HFF-Myc (cell line): ENCODE measurements around the gene KIF3C.
"Not testable (repeated sequence)": the region's sequence is repeated elsewhere in the genome, so short reads cannot be mapped to it uniquely, and the experiment has no call there.

Experiments
- DNase-seq: peaks from one replicate; pipeline ENCODE4 v3.0.0-alpha.2; 2011; ENCODE audit warnings: low read depth; ENCODE audit errors: extremely low read depth
- H3K4me3 ChIP-seq: replicated peaks from 2 replicates; pipeline ENCODE4 v1.5.1; 2011; ENCODE audit warnings: low read depth, mild to moderate bottlenecking, control low read depth, low read length
- TF ChIP-seq, protein P1 (sequence below): IDR thresholded peaks from 2 replicates; pipeline ENCODE4 v1.5.1; 2012; ENCODE audit warnings: mild to moderate bottlenecking, low read depth, low read length, control low read depth; ENCODE audit errors: missing control alignments

Gene KIF3C

DNA sequence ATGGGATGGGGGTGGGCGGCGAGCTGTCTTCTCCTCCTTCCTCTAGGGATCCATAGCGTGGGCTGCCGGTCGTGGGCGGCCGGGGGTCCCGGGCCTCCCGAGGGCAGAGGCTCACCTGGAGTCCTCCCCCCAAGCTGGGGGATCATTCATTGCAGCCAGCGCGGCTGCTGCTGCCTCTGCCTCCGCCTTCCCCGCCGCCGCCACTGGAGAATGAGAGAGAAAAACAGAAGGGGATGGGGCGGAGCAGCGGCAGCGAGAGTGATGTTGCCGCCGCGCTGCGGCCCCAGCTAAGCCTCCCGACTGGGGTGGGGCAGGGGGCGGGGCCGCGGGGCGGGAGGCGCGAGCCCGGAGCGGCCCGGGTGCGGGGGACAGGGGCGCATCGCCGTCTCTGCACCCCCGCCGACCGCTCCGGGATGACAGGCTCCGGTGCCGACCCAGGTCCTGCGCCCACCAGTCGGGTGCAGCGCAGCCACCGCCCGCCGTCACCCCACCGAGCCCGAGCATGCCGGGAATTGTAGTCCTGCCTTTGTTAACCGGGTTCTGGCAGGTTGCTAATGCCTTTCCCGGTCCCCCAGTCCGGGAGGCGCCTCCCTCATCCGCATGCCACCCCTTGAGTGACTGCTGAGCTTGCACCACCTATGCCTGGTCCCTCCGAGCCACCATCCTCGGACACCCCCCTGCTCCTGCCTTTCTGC is at the start of gene KIF3C:
TSS of gene KIF3C (minus strand) at position 225 of the 695 bp plus-strand sequence. CDS start 580 bp downstream, outside the sequence.
- DNase-seq = no peak
- peak within 1 kb of the TSS; percentile 77 for H3K4me3 ChIP-seq
- TF ChIP-seq, protein P1, sequence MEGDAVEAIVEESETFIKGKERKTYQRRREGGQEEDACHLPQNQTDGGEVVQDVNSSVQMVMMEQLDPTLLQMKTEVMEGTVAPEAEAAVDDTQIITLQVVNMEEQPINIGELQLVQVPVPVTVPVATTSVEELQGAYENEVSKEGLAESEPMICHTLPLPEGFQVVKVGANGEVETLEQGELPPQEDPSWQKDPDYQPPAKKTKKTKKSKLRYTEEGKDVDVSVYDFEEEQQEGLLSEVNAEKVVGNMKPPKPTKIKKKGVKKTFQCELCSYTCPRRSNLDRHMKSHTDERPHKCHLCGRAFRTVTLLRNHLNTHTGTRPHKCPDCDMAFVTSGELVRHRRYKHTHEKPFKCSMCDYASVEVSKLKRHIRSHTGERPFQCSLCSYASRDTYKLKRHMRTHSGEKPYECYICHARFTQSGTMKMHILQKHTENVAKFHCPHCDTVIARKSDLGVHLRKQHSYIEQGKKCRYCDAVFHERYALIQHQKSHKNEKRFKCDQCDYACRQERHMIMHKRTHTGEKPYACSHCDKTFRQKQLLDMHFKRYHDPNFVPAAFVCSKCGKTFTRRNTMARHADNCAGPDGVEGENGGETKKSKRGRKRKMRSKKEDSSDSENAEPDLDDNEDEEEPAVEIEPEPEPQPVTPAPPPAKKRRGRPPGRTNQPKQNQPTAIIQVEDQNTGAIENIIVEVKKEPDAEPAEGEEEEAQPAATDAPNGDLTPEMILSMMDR = no peak

DNA sequence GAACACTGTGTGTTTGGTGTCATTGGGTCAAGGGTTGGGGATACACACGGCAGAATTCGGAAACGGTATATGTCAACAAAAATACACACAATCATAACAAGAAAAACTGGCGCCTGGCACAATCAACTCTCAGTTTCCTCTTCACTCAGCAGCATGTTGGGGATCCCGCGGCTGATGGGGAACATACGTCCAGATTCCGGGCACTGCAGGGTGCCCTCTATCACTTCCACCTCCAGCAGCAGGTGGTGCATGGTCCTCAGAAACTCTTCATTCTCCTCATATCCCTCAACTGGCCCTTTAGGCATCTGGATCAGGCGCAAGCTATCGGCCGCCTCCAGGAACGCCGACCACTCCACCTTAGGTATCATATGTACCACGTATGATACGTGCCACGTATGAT is 45.8 kb upstream of the KIF3C start:
- H3K4me3 ChIP-seq, DNase-seq: not testable (repeated sequence)

DNA sequence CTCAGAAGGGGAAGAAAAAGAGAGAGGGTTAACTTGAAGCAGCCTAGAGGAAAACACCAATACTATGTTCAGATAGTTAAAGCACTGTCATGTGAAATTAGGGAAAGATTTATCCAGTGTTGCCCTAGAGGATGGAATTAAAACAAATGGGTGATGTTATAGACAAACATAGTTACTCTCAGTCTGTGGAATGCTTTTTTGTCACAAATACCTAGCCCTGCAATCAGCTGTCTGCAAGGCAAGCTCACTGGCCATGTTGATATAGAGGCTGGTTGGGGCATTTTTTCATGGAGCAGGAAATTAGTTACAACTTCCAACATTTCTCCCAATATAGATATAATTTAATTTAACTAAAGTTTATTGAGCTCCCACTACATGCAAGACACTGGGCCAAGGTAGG is 43.2 kb upstream of the KIF3C start:
- H3K4me3 ChIP-seq = no peak overlapping the region
- TF ChIP-seq, protein P1 = no peak
- no peak for DNase-seq

DNA sequence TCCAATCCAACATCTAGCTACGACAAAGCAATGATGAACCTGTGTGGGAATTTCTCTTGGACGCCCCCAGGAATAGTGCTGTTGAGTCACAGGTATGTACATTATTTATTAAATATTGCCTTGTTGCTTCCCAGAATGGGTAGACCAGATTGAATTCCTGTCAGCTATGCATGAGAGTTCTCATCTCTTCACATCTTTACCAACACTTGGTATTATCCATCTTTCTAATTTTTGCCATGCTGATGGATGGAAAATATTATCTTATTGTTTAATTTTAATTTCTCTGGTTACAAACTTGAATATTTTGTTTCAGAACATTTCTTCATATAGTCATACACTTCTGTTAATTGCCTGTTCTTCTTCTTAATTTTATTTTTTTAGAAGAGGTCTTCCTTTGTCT is 42.0 kb upstream of the KIF3C start:
- DNase-seq = no peak
- TF ChIP-seq, protein P1 = no peak

DNA sequence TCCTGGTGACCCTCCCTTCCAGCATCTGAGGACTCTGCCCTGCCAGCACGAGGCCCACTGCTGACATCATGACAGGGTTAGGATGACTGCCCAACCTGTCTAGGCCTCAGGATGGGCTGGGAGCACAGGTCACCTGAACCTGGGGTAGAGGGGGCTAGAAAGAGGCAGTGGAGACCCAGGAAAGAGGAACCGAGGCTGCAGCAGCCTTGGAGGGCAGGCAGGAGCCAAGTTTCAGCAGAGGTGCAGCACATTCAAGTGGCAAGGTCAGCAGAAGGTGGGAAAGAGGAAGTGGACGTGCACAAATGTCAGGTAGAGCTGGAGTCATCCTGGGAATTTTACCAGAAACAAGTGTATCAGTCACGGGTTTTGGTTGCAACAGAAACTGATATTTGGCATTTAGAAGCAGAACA is 37.9 kb upstream of the KIF3C start:
- no peak overlapping the region for H3K4me3 ChIP-seq
- DNase-seq = no peak
- TF ChIP-seq, protein P1 = no peak

More for the DNA sequence above, 42.0 kb upstream of the KIF3C start:
- H3K4me3 ChIP-seq = no peak overlapping the region

DNA sequence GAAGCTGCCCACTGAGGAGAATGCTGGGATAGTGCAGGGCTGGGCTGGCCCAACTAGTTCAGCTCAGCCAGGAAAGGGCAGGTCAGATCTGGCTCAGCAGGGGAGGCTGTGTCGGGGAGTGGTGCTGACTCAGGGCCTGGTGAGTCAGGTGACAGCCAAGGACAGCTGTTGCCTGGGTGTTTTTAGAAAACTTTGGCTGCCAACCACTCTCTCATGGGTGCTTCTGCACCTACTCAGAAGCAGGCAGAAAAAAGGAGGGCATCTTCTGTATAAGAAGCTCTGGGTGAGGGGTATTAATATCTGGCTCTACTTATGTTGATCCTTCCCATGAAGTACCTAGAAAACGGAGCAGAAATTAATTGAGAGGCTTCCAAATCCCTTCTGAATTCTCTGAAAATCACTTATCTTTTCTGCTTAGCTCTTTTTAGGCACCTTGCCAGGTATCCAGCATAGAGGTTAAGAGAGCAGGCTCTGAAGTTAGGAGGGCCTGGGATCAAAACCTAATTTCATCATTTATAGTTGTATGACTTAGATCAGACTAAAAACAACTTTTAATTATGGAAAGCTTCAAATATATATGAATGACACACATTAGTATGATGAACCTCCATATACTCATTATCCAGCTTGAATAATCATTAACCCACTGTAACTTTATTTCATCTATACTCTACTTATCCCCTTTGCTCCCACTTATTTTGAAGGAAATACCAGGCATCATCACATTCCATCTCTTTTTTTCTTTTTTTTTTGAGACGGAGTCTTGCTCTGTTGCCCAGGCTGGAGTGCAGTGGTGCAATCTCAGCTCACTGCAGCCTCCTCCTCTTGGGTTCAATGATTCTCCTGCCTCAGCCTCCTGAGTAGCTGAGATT is 36.1 kb upstream of the KIF3C start:
- DNase-seq = peak; percentile 63
- TF ChIP-seq, protein P1 = no peak
- no peak overlapping the region for H3K4me3 ChIP-seq

DNA sequence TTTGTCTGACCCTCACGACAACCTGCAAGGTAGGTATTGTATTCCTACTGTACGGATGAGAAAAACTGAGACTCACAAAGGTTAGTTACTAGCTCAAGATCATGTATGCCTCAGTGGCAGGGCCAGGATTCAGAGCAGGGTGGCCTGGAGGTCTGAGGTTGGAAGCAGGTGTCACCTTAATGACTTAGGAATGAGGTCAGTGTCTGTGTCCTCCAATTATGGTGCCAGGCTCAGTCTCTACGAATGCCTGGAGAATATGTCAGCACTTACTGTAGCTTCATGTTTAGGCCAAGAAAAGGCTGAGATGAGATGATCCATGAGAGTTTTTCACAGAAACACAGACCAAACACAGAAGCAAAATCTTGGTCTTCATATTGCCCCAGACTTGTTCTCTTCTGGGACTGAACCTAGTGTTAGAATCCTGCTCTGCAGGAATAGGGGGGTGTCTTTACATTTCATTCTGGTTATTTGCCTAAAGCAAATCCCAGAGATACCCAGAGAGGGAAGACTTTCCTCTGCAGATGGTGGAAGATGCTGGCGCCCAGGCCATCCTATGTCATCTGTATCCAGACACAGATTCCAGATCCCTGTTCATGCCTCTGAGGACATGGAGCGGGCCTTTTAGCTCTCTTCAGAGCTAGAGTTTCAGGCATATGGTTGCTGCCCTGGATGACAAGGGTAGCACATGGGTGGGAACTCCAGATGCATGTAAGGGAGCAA is 35.3 kb upstream of the KIF3C start:
- H3K4me3 ChIP-seq = no peak overlapping the region
- TF ChIP-seq, protein P1 = no peak
- DNase-seq = no peak

DNA sequence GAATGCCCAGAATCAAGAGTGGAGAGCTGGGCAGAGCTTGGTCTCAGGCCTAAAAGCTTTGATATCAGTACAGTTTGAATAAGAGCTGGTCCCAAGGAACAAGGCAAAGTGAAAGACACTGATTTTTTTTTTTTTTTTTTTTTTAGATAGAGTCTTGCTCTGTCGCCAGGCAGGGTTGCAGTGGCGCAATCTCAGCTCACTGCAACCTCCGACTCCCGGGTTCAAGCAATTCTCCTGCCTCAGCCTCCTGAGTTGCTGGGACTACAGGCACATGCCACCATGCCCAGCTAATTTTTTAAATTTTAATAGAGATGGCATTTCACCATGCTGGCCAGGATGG is 34.4 kb upstream of the KIF3C start:
- not testable (repeated sequence) for H3K4me3 ChIP-seq, DNase-seq
